B cell (primary cell): Measurements from ENCODE around the gene COL1A1.

Source experiments
- CTCF ChIP-seq: fragments of 200-600 bp; IDR thresholded peaks from one replicate; pipeline ENCODE4 v1.8.0; 2022; ENCODE audit warnings: antibody characterized with exemption, mild to moderate bottlenecking
- EZH2 ChIP-seq: IDR thresholded peaks from 2 replicates; pipeline ENCODE4 v1.6.1; 2012; ENCODE audit warnings: borderline replicate concordance, low read depth, mild to moderate bottlenecking, moderate library complexity, low read length; ENCODE audit not compliant: insufficient read depth, poor library complexity, severe bottlenecking

GRCh38 chr17:50213026-50214022, 11.9 kb upstream of the COL1A1 start:
- TF ChIP-seq EZH2 (no peak), CTCF (no peak)
